Activated CD4-positive, alpha-beta T cell treated with anti-CD3 and anti-CD28 coated beads, Interleukin-2, amount 50 U/mL, for 16 hours (primary cell): ENCODE data around the gene ZNF362.
"Not testable (repeated sequence)": the region's sequence is repeated elsewhere in the genome, so short reads cannot be mapped to it uniquely, and the experiment has no call there.

Experiments
- DNase-seq: peaks from one replicate; pipeline ENCODE4 v3.0.0-alpha.2; 2020

ZNF362 gene

DNA sequence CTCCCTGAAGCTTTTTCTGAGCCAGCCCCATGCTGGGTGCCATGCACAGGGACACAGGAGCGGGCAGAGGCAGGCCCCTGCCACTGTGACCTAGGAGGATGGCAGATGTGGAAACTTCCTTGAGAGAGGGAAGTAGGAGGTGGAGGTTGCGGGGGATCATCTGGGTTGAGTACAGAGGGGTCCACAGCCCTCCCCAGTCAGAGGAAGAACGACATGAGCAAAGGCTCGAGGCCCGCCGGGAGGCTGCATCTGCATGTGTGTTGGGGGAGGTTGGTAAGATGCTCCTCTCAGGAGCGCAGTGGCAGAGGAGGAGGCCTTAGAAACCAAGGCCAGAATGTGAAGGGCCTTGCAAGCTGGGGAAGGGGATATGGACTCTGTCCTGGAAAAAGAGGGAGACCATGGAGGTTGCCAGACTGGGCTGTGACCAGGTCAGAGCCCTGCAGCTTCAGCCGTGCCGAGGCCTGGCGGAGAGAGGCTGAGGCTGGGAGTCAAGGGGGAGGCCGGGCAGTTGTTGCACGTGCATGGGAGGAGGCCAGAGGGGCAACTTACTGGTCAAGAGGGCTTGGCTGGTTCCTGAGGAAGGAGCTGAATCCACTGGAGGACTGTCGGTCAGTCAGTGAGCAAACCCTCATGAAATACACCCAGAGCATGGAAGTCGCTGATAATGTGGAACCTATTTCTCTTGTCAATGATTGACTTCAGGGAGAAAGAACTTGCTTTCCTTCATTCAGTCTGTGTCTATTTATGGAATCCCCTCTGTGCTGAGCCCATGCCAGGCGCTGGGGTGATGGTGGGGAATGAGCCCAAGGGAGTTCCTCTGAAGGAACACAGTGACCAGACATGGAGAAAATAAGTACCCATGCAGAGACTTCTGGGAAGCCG lies 32.9 kb downstream of the ZNF362 start:
- no peak for DNase-seq

DNA sequence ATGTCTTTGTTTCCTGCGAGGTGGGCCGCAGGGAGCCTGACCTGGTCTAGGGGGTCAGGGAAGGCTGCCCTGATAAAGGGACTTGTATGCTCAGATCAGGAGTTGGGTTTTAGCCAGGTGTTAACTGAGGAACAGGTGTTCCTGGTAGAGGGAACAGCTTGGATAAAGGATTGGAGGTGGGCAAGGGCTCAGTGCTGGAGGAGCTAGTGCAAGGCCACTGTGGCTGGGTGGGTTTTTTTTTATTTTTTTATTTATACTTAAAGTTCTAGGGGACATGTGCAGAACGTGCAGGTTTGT lies 33.5 kb downstream of the ZNF362 start:
- no peak for DNase-seq

DNA sequence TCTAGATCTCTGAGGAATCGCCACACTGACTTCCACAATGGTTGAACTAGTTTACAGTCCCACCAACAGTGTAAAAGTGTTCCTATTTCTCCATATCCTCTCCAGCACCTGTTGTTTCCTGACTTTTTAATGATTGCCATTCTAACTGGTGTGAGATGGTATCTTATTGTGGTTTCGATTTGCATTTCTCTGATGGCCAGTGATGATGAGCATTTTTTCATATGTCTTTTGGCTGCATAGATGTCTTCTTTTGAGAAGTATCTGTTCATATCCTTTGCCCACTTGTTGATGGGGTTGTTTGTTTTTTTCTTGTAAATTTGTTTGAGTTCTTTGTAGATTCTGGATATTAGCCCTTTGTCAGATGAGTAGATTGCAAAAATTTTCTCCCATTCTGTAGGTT lies 34.3 kb downstream of the ZNF362 start:
- not testable (repeated sequence) for DNase-seq

DNA sequence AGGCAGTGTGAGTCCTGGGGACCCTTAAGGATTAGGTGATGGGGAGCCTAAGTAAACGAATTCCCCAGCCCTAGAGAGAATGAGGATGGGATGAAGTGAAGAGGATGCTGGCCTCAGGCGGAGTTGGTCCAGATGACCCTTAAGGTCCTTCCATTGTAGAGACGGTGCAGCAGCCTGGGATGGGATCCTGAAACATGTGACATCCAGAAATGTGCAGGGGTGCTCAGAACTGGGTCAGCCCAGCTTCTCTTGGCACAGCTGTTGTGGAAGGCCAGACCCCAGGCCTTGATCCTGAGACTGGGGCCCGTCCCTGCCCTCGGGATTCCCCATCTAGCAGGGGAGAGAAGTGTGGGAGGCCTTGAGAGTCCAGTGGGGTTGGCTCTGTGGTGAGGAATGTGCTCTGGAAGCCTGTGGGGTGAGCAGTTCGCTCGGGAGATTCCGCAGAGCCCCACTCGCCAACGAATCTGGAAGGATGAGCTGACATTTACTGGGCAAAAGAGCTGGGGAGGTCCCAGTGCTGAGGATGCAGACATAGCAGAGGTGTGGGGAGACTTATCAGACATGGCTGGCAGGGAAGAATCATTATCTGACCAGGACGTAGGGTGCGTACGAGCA lies 36.5 kb downstream of the ZNF362 start:
- no peak for DNase-seq

DNA sequence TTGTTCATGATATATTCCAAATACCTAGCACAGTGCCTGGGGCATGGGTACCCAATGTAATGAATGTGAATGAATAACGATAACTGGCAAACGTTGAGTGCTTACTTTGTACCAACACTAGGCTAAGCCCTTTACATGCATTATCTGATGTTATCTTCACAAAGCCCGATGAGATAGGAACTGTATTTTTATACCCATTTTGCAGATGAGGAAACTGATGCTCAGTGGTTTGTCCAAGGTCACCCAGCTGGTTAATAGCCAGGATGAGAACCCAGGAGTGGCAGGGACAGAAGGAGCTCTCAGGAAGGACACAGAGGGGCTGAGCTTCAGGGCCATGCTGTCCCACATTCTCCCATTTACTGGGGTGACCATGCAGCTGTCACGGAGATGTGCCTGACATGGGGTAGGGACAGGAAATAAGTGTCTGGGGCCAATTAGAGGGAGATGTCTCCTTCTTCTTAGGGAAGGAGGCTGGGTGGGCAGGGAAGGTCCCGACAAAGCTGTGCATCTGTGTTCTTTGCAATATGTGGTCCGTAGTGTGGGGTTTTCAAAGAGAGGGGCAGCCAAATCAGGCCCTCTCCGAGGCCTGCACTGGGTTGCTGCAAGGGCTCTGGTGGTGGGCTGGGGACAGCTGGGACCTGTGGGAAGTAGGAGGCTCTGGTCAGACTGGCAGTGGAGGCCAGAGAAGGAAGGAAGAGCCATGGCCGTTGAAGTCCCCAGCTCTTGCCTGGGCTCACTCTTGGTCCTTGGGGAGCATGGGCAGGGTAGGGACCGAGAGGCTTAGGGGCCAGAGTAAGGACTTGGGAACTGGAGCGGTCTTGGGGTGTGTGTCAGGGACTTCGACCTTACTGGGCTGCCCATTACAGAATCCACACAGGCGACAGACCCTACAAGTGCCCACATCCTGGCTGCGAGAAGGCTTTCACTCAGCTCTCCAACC lies 38.0 kb downstream of the ZNF362 start:
- no peak for DNase-seq

DNA sequence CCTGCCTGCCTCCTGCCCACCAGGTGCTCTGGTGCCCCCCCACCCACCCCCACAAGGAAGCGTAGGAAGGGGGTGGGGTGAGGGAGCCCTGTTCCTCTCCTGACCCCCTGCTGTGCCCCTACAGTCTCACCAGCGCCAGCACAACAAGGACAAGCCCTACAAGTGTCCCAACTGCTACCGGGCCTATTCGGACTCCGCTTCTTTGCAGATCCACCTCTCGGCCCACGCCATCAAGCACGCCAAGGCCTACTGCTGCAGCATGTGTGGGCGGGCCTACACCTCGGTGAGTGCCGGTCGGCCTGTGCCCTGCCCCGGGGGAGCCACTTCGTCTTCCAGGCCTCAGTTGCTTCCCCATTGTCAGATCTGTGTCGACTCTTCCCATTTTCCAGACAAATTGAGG lies 38.7 kb downstream of the ZNF362 start:
- DNase-seq: no peak

DNA sequence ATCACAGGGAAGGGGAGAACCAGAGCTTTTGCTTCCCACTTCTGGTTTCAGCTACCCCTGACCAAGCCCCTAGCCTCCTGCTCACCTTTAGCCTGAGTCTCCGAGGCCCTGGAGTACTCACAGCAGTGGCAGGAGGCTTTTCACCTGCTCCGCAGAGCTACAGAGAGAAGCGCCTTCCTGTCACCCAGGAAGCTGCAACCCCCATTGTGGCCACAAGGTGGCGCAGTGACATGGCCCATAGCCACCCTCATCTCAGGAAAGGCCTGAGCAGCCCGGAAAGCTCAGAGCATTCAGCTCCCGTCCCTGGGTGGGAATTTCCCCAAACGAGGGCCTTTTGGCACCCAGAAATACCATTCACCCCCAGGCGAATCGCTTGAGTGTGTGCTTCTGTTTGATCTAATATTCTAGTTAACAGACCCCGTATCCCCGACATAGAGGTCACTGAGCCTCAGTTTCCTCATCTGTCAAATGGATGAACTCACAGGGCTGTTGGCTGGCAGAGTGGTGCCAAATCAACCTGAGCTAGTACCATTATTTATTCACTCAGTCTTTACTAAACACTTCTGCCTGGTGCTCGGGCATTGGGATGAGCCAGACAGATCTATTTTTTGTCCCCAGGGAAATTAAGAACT lies 39.3 kb downstream of the ZNF362 start:
- peak; percentile 90 for DNase-seq

DNA sequence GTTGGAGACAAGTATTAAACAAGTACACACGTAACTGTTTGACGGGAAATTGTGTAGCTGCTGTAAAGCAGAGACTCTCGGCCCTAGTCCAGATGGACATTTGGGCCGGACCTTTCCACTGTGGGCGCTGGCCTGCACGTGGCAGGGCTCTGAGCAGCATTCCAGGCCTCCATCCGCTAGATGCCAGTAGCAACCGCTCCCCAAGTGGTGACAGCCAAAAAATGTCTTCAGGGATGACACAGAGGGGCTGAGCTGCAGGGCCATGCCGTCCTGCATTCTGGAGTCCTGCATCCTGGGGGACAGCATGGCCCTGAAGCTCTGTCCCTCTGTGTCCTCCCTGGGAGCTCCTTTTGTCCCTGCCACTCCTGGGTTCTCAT lies 39.8 kb downstream of the ZNF362 start:
- DNase-seq: no peak

DNA sequence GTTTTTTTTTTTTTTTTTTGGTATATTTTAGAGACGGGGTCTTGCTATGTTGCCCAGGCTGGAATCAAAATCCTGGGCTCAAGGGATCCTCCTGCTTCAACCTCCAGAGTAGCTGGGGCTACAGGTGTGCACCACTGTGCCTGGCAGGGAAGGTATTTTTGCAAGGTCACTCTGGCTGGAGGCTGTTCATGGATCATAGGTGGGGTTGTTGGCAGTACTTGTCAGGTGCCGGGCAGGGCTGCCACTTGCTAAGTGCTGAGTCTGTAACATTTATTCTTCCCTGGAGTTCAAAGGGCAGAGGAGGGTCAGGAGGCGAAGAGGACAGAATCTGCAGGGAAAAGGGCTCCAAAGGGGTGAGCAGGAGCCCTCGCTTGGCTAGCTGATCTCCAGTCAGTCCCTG lies 40.5 kb downstream of the ZNF362 start:
- no peak for DNase-seq

DNA sequence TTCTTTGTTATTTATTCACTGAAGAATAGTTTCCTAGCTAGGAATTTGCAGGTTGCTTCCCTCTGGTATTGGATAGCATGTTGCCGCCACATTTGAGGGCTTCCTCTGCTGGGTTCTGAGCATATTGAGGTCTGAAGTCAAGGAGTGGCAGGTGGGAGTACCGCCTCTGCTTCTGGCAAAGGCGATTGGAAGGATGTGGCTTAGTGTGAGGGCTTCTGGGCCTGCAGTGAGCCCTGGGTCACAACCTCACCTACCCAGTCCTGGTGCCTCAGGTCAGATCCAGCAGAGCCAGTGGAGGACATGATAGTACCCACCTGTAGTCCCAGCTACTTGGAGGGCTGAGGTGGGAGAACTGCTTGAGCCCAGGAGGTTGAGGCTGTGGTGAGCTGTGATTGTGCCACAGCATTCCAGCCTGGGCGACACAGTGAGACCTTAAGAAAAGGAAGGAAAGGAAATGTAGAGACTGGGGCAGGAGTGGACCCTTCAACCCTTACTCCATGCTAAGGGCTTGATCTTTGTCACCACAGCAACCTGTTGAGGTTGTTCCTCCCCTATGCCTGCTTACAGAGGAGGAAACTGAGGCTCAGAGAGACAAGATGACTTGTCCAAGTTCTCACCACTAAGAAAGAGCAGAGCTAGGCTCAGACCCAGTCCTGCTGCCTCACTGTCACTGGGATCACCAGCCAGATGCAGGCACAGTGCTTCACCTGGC lies 41.8 kb downstream of the ZNF362 start:
- DNase-seq: no peak

DNA sequence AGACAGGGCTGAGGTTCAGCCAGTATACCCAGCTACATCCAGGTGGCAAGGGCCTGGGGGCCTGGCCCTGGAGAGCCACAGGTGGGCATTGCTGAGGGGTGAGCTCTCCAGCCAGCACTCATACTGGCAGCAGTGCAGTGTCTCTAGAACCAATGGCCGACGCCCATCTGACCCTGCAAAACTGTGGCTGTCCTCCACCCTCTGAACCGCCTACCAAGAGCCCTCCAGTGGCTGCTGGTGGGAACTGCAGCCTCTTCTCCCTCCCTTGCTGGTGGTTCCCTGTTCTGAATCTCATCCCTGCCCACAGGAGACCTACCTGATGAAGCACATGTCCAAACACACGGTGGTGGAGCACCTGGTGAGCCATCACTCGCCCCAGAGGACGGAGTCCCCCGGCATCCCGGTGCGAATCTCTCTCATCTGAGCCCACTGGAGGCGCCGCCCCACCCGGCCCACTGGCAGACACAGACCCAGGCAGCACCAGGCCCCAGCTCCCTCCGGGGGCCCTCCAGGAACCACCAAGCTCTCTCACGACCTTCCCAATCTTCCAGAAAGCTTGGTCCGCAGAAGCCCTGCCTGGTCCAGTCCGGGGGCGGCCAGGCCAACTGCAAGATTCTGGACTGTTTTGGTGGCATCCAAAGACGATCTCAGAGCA lies 42.5 kb downstream of the ZNF362 start:
- peak; percentile 68 for DNase-seq

DNA sequence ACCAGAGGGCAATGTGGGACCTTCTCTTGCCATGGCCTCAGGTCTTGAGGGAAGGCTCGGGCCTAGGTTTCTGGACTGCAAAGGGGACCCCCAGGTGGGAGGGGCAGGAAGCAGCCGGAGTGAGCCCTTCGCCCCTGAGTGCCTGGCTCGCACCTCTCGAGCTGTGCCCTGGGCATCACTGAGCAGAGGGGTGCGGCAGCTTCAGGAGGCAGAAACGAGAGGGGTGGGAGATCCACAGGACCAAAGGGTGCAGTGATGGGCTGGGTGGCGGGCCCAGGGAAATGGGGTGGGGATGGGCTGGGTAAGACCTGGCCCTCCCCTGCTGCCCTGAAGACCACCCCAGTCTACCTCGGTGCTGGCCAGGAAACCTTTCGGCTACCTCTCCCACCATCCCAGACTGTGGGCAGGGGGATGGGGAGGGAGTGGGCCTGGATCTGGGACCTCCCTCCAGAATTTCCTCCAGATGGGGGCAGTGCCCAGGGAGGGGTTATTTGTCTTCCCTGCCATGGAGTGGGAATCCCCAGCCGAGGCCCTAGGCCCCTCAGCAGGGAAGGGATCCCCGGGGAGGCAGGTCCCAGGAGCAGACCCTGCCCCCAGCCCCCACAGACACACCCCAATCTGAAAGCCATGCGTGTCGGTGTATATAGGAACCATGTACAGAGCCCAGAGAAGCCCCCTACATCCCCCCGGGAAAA lies 43.3 kb downstream of the ZNF362 start:
- no peak for DNase-seq

DNA sequence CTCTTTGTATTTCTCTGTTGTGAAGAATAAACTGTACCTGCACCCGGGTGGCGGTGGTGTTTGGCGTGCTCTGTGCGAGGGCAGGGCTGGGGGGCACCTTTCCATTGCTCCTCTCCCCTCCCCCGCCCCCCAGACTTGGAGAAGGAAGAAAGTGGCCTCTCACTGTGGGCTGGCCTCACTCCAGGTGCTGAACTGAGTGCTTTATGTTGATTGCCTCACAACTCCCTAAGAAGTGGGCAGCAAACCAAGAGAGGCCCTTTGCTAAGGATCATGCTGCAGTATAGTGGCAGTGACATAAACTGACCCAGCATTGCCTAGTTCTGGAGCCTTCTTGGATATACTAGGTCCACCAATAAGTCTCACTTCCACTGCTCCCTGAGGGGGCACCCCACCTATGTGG lies 44.4 kb downstream of the ZNF362 start:
- no peak for DNase-seq

DNA sequence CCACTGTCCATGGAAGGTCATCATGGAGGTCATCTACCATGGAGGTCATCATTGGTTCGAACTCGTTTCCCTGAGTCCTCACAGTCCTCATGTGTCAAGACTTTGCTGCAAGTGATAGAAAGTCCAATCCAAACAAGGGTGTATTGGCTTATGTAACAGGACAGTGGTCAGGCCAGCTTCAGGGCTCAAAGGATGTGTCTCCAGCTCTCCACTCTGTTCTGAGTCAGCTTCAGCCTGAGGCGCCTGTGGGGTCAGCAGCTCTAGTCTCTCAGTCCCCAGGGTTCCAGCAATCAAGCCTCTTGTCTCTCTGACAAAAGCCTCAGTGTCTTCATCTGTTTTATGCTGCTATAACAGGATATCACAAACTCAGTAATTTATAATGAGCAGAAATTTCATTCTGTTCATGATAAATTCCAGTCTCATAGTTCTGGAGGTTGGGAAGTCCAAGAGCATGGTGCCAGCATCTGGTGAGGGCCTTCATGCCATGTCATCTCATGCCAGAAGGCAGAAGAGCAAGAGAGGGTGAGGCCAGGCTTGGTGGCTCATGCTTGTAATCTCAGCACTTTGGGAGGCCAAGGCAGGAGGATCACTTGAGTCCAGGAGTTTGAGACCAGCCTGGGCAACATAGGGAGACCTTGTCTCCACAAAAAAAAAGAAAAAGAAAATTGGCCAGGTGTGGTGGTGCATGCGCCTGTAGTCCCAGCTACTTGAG lies 45.1 kb downstream of the ZNF362 start:
- no peak for DNase-seq

DNA sequence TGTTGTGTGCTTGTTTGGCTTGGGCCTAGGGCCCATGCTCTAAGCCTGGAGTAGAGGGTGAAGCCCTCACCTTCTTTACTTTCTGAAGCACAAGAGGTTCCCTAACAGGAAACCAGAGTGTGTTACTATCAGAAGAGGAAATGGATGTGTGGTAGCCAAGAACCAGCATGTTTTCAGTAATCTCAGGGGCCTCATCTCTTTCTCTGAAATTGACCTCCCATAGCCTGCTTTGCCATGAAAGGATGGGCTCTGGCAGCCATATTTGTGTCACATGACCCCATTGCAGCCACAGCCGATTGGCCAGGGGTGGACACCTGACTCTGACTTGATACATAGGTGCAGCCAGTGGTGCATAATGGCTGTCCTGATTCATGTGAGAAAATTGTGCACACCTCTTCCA lies 46.0 kb downstream of the ZNF362 start:
- DNase-seq: peak; percentile 23

DNA sequence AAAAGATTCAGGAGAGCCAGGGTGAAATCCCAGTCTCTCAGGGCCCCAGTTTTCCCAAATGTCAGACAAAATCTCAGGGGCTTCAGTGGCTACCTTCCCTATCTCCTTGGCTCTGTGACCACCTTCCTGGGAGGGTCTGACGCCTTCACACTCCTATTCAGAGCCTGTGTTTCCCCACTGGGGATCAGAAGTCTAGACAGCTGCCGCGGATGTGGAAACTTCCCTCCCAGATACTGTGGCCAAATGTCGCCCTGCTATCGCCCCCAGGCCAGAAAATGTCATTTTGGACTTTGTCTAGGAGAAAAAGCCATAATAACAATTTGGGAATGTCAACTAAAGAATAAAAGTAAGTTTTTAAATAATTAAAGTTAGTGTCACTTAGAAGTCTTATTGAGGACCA lies 48.7 kb downstream of the ZNF362 start:
- DNase-seq: no peak

DNA sequence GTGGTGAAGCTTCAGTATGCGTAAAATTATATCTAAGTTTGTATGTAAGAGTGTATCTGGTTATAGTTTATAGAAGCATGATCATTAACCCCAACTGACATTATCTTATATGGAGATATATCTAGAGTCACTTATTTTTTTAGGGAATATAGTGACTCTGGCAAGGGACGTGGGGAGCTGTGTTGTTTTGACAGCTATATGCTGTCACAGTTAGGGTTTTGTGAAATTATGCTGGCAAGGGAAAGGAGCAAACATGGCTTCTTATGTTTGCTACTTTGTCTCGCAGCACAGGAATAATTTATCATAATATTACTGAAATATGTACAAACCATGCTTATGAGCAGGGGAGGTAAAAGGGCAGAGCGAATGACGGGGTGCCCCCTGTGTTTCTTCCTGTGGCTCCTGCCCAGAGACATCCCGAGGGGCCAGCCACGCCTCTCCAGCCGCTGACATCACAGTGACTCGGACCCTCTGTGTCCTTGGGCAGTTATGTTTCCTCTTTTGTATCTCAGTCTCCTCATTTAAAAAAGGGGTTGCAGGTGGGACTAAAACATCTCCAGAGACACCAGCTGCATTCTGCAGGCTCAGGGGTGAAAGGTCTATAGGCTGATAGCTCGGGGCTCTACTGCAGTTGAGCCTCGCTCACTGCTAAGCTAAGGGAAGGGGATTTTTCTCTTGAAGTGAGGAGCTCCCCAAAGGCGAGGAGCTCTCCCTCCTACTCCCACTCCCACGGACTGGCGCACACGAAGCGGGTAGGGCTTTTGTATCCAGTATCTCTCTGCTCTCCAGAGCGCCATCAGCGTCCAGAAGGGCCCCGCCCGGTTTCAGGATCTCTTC lies 49.7 kb downstream of the ZNF362 start:
- DNase-seq: no peak

DNA sequence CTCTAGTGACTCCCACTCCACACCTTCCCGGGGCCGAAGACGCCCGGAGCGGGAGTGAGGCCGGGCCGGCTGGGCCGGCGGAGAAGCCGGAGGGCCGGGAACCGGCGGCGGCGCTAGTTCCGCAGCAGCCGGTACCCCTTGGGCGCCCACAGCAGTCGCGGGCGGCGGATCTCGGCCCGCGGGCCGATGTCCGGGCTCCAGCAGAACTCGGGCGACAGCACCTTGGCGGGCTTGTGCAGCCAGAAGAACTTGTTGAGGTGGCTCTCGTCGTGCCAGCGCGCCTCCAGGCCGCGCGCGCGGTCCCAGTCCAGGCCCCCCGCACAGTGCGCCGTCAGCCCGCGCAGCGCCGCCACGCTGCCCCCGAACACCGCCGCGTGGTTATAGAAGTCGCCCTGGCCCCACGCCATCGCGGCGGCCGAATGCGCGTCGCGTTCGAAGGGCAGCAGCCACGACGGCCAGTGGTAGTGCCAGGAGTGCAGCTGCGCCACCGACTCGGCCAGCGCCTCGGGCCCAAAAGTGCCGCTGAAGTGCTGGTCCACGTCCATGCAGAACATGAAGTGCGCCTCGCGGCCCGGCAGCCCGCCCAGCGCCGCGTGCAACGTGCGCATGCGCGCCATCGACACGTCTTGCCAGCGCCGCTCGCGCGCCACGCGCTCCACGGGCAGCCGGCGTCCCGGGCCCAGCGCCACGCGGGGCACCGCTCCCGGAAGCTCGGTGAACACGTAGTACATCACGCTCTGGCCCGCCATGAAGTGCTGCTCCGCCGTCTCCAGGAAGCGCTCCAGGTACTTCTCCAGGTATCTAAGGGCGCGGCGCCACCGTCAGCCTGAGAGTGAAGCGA lies 50.6 kb downstream of the ZNF362 start:
- DNase-seq: no peak

DNA sequence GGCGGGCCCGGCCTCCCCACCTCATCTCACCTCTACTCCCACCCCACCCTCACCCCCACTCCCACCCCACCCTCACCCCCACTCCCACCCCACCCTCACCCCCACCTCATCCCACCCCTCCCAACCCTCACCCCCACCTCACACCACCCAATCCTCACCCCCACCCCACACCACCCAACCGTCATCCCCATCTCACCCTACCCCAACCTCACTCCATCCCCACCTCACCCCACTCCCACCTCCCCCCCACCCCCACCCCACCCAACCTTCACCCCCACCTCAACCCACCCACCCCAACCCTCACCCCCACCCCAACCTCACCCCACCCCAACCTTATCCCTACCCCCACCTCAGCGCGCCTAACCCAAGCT lies 51.2 kb downstream of the ZNF362 start:
- no peak for DNase-seq
